ENCODE measurements around the gene C2orf76.
"Not testable (repeated sequence)": the region's sequence is repeated elsewhere in the genome, so short reads cannot be mapped to it uniquely, and the experiment has no call there.

C2orf76 gene

DNA sequence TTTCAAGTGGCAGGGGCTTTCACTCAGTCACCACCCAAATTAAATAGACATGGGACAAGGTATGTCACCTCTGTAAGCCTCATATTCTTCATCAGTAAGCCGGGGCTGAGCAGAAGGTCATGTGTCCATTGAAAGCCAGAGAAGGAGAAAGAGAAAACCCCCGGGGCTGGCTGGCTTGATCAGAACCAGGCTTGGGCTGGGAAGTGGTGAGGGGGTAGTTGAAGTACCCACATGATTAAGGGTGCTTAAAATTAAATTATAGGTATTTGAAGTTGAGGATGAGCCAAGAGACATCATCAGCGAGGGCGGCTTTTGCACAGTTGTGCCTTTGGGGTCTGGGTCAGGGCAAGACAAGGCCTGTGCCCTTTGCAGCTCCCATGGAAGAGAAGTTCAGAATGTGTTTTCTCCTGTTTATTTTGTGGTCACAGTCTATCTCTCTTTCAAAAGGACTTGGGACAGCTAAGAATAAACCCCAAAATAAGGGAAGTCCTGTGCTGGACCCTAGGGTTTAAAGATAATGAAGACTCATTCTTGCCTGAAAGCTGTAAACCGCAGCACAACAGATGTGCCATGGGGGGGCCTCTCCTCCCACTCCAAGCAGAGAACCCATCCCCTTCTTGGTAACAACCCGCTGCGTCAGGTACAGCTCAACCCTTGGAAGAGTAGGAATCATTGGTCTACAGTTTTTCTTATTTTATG lies 10.8 kb upstream of the C2orf76 start:
- Histone ChIP-seq H3K36me3 (replicated peaks; ENCODE audit: insufficient read depth, low read length) (peaks cover 5% of the 10 kb centered on the region; the same call in 1 of the 2 replicates), H3K9me3 (replicated peaks; ENCODE audit: insufficient read depth, low read length) (no peaks in the 10 kb centered on the region), H3K79me2 (ENCODE audit: low read length) (no peaks in the 10 kb centered on the region), H3K27me3 (replicated peaks; ENCODE audit: insufficient read depth, low read length) (no peaks in the 10 kb centered on the region), H3K4me2 (ENCODE audit: low read depth, low read length) (no peak overlapping the region), H3K4me1 (ENCODE audit: low read length) (no peaks in the 10 kb centered on the region), H3F3A (ENCODE audit: insufficient read depth, low read length) (no peaks in the 10 kb centered on the region), H4K20me1 (ENCODE audit: insufficient read depth, low read length) (no peaks in the 10 kb centered on the region), H2AFZ (ENCODE audit: low read length) (no peak overlapping the region), H3K9me2 (replicated peaks; ENCODE audit: insufficient read depth, low read length) (no peaks in the 10 kb centered on the region), H3K27ac (ENCODE audit: low read length) (no peak overlapping the region), H3K4me3 (ENCODE audit: low read length) (no peak overlapping the region), H3K9ac (ENCODE audit: low read length) (no peak overlapping the region)
- TF ChIP-seq EZH2 (optimal IDR thresholded peaks at IDR 0.05; ENCODE audit: low read depth, low read length) (no peak), EZH2phosphoT487 (IDR thresholded peaks at IDR 0.05; ENCODE audit: low read length) (no peak)
- TF ChIP-seq, protein P1, sequence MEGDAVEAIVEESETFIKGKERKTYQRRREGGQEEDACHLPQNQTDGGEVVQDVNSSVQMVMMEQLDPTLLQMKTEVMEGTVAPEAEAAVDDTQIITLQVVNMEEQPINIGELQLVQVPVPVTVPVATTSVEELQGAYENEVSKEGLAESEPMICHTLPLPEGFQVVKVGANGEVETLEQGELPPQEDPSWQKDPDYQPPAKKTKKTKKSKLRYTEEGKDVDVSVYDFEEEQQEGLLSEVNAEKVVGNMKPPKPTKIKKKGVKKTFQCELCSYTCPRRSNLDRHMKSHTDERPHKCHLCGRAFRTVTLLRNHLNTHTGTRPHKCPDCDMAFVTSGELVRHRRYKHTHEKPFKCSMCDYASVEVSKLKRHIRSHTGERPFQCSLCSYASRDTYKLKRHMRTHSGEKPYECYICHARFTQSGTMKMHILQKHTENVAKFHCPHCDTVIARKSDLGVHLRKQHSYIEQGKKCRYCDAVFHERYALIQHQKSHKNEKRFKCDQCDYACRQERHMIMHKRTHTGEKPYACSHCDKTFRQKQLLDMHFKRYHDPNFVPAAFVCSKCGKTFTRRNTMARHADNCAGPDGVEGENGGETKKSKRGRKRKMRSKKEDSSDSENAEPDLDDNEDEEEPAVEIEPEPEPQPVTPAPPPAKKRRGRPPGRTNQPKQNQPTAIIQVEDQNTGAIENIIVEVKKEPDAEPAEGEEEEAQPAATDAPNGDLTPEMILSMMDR (IDR thresholded peaks at IDR 0.05; ENCODE audit: low read length), result no peak
- no peak for DNase-seq

DNA sequence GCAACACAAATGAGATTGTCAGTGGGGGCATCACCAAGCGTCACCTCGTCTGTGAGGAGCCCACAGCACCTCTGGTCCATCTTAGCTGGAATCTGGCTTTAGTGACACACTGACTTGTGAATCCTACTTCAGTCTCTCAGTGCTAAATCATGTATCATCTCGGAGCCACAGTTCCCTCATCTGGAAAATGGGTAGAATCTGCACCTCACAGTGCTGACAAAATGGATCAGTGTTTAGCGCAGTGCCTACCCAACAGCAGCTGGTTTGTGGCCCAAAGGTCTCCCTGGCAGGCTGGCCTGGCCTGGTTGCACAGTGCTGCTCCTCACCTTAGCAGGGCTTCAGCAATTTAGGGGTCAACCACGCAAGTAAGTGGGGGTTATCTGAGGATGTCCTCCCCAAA lies 10.2 kb upstream of the C2orf76 start:
- no peak for DNase-seq
- Histone ChIP-seq H3K79me2 (ENCODE audit: low read length) (no peaks in the 10 kb centered on the region), H3F3A (ENCODE audit: insufficient read depth, low read length) (no peaks in the 10 kb centered on the region), H3K27ac (ENCODE audit: low read length) (no peak overlapping the region), H3K9me3 (replicated peaks; ENCODE audit: insufficient read depth, low read length) (no peaks in the 10 kb centered on the region), H3K9me2 (replicated peaks; ENCODE audit: insufficient read depth, low read length) (no peaks in the 10 kb centered on the region), H3K4me1 (ENCODE audit: low read length) (no peaks in the 10 kb centered on the region), H3K4me2 (ENCODE audit: low read depth, low read length) (no peak overlapping the region), H3K36me3 (replicated peaks; ENCODE audit: insufficient read depth, low read length) (peaks cover 9% of the 10 kb centered on the region), H4K20me1 (ENCODE audit: insufficient read depth, low read length) (no peaks in the 10 kb centered on the region), H3K9ac (ENCODE audit: low read length) (no peak overlapping the region), H2AFZ (ENCODE audit: low read length) (no peak overlapping the region), H3K4me3 (ENCODE audit: low read length) (no peak overlapping the region), H3K27me3 (replicated peaks; ENCODE audit: insufficient read depth, low read length) (no peaks in the 10 kb centered on the region)
- TF ChIP-seq, protein P1 (IDR thresholded peaks at IDR 0.05; ENCODE audit: low read length), result no peak
- no peak for TF ChIP-seq EZH2phosphoT487 (IDR thresholded peaks at IDR 0.05; ENCODE audit: low read length)
- TF ChIP-seq EZH2 (optimal IDR thresholded peaks at IDR 0.05; ENCODE audit: low read depth, low read length), result no peak

DNA sequence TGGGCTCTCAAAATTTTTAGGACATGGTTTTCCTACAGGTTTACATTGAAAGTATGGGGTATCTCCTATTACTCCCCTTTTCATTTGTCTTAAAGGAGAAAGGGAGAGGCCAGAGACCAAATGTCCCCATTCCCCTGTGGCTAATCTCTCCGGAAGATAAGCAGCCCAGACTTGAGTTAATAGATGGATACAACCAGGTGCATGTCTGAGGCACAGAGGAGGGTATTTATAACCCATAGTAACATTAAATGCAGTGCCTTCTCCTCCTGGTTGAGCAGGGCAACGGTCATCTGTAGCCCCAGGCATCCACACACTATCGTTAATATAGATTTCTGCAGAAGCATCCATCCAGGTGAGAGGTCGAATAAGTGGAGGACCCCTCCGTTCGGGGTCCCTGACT lies 9.8 kb upstream of the C2orf76 start:
- not testable (repeated sequence) for H3F3A ChIP-seq (ENCODE audit: insufficient read depth, low read length); DNase-seq; H3K4me1 ChIP-seq (ENCODE audit: low read length); H3K27ac ChIP-seq (ENCODE audit: low read length); H3K79me2 ChIP-seq (ENCODE audit: low read length); H4K20me1 ChIP-seq (ENCODE audit: insufficient read depth, low read length); H3K4me3 ChIP-seq (ENCODE audit: low read length); H3K27me3 ChIP-seq (replicated peaks; ENCODE audit: insufficient read depth, low read length); H3K4me2 ChIP-seq (ENCODE audit: low read depth, low read length); H2AFZ ChIP-seq (ENCODE audit: low read length); H3K9ac ChIP-seq (ENCODE audit: low read length); H3K9me3 ChIP-seq (replicated peaks; ENCODE audit: insufficient read depth, low read length); H3K9me2 ChIP-seq (replicated peaks; ENCODE audit: insufficient read depth, low read length)
- H3K36me3 ChIP-seq (replicated peaks; ENCODE audit: insufficient read depth, low read length), result peaks cover 12% of the 10 kb centered on the region

DNA sequence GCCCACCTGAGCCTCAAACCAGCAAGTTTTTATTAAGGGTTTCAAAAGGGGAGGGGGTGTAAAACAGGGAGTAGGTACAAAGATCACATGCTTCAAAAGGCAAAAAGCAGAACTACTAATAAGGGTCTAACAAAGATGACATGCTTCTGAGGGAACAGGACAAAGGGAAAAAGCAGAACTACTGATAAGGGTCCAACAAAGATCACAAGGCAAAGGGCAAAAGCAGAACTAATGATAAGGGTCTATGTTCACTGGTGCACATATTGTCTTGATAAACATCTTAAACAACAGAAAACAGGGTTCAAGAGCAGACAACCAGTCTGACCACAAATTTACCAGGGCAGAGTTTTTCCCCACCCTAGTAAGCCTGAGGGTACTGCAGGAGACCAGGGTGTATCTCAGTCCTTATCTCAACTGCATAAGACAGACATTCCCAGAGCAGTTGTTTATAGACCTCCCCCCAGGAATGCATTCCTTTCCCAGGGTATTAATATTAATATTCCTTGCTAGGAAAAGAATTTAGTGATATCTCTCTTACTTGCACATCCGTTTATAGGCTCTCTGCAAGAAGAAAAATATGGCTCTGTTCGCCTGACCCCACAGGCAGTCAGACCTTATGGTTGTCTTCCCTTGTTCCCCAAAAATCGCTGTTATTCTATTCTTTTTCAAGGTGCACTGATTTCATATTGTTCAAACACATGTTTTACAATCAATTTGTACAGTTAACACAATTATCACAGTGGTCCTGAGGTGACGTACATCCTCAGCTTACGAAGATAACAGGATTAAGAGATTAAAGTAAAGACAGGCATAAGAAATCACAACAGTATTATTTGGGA lies 7.5 kb upstream of the C2orf76 start:
- not testable (repeated sequence) for H3K4me2 ChIP-seq (ENCODE audit: low read depth, low read length); H4K20me1 ChIP-seq (ENCODE audit: insufficient read depth, low read length); H2AFZ ChIP-seq (ENCODE audit: low read length); H3F3A ChIP-seq (ENCODE audit: insufficient read depth, low read length); H3K9me3 ChIP-seq (replicated peaks; ENCODE audit: insufficient read depth, low read length); H3K27me3 ChIP-seq (replicated peaks; ENCODE audit: insufficient read depth, low read length); H3K4me3 ChIP-seq (ENCODE audit: low read length); H3K27ac ChIP-seq (ENCODE audit: low read length); H3K9me2 ChIP-seq (replicated peaks; ENCODE audit: insufficient read depth, low read length); H3K9ac ChIP-seq (ENCODE audit: low read length); DNase-seq; H3K4me1 ChIP-seq (ENCODE audit: low read length)
- Histone ChIP-seq H3K79me2 (ENCODE audit: low read length) (peaks cover 20% of the 10 kb centered on the region), H3K36me3 (replicated peaks; ENCODE audit: insufficient read depth, low read length) (peaks cover 27% of the 10 kb centered on the region)
